Gastroesophageal sphincter (tissue), 3 donors: ENCODE results near the gene FBXL19.

ENCODE experiments used
- CTCF ChIP-seq, 4 experiments: fragments of 200-600 bp in 2 of 4; fragments of 450-650 bp in 2 of 4; sonication (generic) in 1 of 4; IDR thresholded peaks; one replicate each; pipeline ENCODE4 v1.5.1; 2017 to 2019; ENCODE audit warnings: antibody characterized with exemption in 4 of 4, mild to moderate bottlenecking in 2 of 4, moderate library complexity in 2 of 4
- POLR2A ChIP-seq, 2 donors: fragments of 450-650 bp; IDR thresholded peaks; one replicate each; pipeline ENCODE4 v1.6.1; 2017; ENCODE audit warnings: antibody characterized with exemption in 2 of 2, mild to moderate bottlenecking in 2 of 2, moderate library complexity in 1 of 2

GRCh38 chr16:30969246-30969842 lies 46.0 kb downstream of the FBXL19 start:
- TF ChIP-seq POLR2A (IDR thresholded peaks at IDR 0.05) (no peak), CTCF (IDR thresholded peaks at IDR 0.05) (no peak)
